AG09319 (cell line): ENCODE results near the gene CHMP1B.

Experiments
- DNase-seq: peaks from one replicate; pipeline ENCODE4 v3.0.0-alpha.2; 2010; ENCODE audit warnings: low read depth; ENCODE audit errors: extremely low read depth
- CTCF ChIP-seq: IDR thresholded peaks from 2 replicates; pipeline ENCODE4 v1.5.1; 2011; ENCODE audit warnings: low read depth, mild to moderate bottlenecking, inconsistent platforms, low read length, moderate library complexity

The CHMP1B gene

GRCh38 chr18:11839556-11839955, 11.7 kb upstream of the CHMP1B start:
- no peak for DNase-seq
- TF ChIP-seq CTCF, result no peak

GRCh38 chr18:11840493-11840892, 10.7 kb upstream of the CHMP1B start:
- DNase-seq, result no peak
- no peak for TF ChIP-seq CTCF

- TF ChIP-seq CTCF, result no peak
- no peak for DNase-seq
Measured at GRCh38 chr18:11842562-11842961, 8.7 kb upstream of the CHMP1B start.

GRCh38 chr18:11844436-11844835, 6.8 kb upstream of the CHMP1B start:
- no peak for DNase-seq
- no peak for TF ChIP-seq CTCF

GRCh38 chr18:11845654-11846053, 5.6 kb upstream of the CHMP1B start:
- DNase-seq, result no peak
- no peak for TF ChIP-seq CTCF

- TF ChIP-seq CTCF, result no peak
- no peak for DNase-seq
Measured at GRCh38 chr18:11847811-11848210, 3.4 kb upstream of the CHMP1B start.

GRCh38 chr18:11849279-11849678, 1.9 kb upstream of the CHMP1B start:
- TF ChIP-seq CTCF, result no peak
- no peak for DNase-seq
